GM12875 (cell line): ENCODE measurements around the gene INMT.

ENCODE experiments used
- H3K4me3 ChIP-seq: one replicate; pipeline ENCODE4 v1.5.1; 2011; ENCODE audit warnings: low read depth, low read length, control low read depth
- TF ChIP-seq, protein P1 (sequence below): IDR thresholded peaks from 2 replicates; pipeline ENCODE4 v1.5.1; 2011; ENCODE audit warnings: low read depth, mild to moderate bottlenecking, control low read depth, inconsistent platforms, low read length, moderate library complexity, borderline replicate concordance; ENCODE audit not compliant: insufficient read depth

INMT gene

DNA sequence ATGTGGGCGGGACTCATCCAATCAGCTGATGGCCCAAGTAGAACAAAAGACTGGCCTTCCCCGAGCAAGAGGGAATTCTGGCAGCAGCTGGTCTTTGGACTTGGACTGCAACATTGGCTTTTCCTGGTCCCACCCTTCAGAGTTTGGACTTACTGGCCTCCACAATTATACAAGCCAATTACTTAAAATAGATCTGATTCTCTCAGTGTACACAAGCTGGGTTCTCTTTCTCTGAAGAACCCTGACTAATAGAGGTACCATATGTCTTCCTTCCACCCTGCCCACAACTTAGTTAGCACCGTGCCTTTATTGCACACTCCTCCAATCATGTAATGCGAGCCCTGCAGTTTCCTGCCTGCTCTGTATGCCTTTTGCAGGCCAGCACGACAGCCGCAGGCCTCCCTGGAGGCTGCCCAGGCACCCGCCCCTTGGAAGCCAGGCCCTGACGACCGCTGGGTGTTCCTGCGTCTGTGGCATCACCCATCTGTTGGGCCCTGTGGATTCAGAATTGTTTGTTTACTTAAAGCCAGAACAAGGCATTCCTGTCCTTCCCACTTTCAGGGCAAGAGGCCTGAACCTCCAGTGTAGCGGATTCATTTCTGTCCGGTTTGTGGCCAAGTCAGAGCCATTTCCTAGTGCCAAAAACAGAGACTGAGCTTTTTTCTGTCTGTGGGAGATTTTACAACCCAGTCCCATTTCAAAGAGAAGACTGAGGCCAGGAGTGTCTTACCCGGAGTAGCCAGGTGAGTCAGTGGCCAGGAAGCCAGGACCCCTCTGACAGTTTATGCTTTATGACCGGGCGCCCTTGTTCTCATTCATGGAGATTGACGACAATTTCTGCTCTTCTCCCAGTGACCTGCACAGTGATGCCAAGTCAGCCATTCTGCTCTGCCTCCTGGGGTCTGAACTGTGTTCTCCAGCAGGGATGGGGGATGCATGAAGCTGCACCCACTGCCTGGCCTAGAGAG, 968 bp upstream of the INMT start:
- TF ChIP-seq, protein P1, sequence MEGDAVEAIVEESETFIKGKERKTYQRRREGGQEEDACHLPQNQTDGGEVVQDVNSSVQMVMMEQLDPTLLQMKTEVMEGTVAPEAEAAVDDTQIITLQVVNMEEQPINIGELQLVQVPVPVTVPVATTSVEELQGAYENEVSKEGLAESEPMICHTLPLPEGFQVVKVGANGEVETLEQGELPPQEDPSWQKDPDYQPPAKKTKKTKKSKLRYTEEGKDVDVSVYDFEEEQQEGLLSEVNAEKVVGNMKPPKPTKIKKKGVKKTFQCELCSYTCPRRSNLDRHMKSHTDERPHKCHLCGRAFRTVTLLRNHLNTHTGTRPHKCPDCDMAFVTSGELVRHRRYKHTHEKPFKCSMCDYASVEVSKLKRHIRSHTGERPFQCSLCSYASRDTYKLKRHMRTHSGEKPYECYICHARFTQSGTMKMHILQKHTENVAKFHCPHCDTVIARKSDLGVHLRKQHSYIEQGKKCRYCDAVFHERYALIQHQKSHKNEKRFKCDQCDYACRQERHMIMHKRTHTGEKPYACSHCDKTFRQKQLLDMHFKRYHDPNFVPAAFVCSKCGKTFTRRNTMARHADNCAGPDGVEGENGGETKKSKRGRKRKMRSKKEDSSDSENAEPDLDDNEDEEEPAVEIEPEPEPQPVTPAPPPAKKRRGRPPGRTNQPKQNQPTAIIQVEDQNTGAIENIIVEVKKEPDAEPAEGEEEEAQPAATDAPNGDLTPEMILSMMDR: no peak
- no peak overlapping the region for H3K4me3 ChIP-seq

DNA sequence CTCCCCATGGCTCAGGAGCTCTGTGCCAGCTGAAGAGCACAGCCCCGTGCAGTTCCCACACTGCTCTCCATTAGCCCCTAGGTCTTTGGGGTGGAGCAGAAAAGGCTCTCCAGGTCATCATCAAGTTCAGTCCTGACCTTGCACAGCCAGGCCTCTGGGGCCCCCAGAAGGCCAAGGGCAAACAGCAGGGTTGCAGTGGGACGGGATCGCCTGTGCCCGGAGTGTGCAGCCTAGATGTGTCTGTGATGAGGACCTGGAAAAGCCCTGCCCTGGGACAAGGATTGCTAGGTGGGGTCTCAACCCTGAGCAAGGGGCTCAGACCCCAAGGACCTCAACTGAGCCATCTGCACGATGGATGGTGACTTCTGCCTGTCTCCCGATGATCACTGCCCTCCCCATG, 549 bp downstream of the INMT start:
- TF ChIP-seq, protein P1: no peak
- H3K4me3 ChIP-seq: no peak overlapping the region

DNA sequence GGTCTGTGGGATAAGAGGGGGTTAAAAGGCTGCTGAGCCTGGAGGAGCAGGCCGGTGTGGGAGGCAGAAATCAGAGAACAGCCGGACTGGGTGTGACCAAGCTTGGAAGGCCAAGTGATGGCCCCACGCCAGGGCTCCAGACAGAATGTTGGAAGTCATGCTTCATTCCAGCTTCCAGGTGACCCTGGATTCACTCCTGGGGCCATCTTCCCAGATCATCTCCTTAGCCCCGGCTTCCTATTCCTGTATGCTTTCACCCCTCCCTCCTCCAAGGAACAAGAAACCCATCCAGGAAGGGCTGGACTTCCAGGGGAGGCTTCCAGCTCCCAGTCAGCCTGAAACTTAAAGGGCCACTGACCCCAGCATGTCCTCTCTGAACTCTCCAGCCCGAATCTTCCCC, 1.0 kb downstream of the INMT start:
- no peak overlapping the region for H3K4me3 ChIP-seq
- TF ChIP-seq, protein P1: no peak

DNA sequence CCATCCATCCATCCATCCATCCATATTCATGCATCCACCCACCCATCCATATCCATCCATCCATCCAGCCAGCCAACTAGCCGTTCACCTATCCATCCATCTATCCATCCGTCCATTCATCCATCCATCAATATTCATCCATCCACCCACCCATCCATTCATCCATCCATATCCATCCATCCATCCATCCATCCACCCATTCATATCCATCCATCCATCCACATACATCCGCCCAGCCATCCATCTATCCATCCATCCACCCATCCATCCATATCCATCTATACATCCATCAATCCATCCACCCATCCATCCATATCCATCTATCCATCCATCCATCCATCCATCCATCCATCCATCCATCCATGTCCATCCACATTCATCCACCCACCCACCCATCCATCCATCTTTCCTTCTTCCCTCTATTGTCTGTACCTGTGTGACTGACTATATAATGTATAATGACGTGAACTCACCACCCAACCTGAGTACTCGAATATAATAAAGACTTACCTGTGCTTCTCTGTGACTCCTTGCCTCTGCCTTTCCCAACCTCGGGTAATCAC, 2.5 kb downstream of the INMT start:
- TF ChIP-seq, protein P1: no peak
- no peak overlapping the region for H3K4me3 ChIP-seq

DNA sequence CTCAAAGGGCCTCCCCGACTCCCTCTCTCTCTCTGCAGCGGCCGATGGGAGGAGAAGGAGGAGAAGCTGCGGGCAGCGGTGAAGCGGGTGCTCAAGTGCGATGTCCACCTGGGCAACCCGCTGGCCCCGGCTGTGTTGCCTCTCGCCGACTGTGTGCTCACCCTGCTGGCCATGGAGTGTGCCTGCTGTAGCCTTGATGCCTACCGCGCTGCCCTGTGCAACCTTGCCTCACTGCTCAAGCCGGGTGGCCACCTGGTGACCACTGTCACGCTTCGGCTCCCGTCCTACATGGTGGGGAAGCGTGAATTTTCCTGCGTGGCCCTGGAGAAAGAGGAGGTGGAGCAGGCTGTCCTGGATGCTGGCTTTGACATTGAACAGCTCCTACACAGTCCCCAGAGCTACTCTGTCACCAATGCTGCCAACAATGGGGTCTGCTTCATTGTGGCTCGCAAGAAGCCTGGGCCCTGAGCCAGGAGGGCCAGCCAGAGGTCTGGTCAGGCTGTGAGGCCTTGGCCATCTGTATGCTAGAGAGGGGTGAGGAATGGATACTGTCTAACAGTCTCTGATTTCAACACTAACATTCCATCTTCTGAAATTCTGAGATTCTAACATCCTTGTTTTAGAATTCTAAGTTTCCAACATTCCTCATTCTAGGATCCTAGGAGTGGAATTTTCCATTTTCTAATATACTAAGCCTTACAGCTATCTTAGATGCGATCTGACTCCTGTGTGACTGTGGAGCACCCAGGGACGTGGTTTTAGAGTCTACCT, 3.6 kb downstream of the INMT start:
- H3K4me3 ChIP-seq: no peak overlapping the region
- TF ChIP-seq, protein P1: no peak

DNA sequence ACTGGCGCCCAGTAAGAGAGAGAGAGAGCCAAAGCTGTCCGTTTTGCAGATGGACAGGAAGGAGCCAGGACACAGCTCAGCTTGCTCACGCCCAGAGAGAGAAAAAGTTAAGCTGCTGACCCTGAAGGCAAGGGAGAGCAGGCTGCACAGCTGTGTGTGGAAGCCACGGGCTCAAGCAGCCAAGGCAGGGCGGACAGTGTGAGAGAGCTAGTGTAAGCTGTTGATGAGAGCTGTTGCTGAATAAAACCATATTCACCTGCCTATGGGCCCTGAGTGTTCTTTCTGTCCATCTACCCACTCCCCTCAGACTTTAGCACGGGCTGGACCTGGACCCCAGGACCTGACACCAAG, 5.4 kb downstream of the INMT start:
- H3K4me3 ChIP-seq: no peak overlapping the region
- TF ChIP-seq, protein P1: no peak
